Measurements from ENCODE around the gene BOK. TPM values are rescaled to one million over a fixed set of nuclear protein-coding genes. Genes with fewer than 3 reads are reported as not detected.

Gene BOK
- total RNA-seq, 5 donors from 2014 or later (not counting 1 experiment from before 2014, with no cell fraction given): 0.20 to 0.89 (median 0.35) TPM; not detected in 2

GRCh38 chr2:241550616-241551580 lies 7.6 kb upstream of the BOK start:
- H3K4me3 Mint-ChIP-seq: no peak overlapping the region
- CTCF ChIA-PET: no interaction called here
- Histone ChIP-seq H3K9me3 (no peaks in the 10 kb centered on the region), H3K27me3 (replicated peaks in 1 of 2; ENCODE audit: control insufficient read depth in 2 of 2, extremely low read depth in 1 of 2, insufficient read depth in 2 of 2, low read length in 1 of 2) (peaks cover 2 to 79% of the 10 kb centered on the region in 2 experiments), H3K4me3 (ENCODE audit: control insufficient read depth in 1 of 2, extremely low read depth in 1 of 2, low read length in 1 of 2) (no peak overlapping the region), H3K36me3 (ENCODE audit: control insufficient read depth in 2 of 2, extremely low read depth in 1 of 2, insufficient read depth in 1 of 2, low read length in 1 of 2) (no peaks in the 10 kb centered on the region), H3K27ac (ENCODE audit: low read length) (no peak overlapping the region), H3K4me1 (ENCODE audit: control insufficient read depth in 1 of 2, extremely low read depth in 1 of 2, insufficient read depth in 2 of 2, low read length in 2 of 2) (peaks cover 0 to 4% of the 10 kb centered on the region in 2 experiments)
- 60% methylated on average over 8 of the region's 21 CpGs for WGBS (ENCODE audit: insufficient coverage)
- H3K27me3 Mint-ChIP-seq: peaks cover 18 to 46% of the 10 kb centered on the region in 2 donors
- ATAC-seq (replicated peaks in 1 of 4): no peak
- H3K9me3 Mint-ChIP-seq: no peaks in the 10 kb centered on the region
- H3K36me3 Mint-ChIP-seq: no peaks in the 10 kb centered on the region
- peaks cover 4 to 6% (median 4%) of the 10 kb centered on the region in 3 donors for H3K4me1 Mint-ChIP-seq
- DNase-seq: no peak
- H3K27ac Mint-ChIP-seq: no peak overlapping the region
- POLR2A ChIA-PET: no interaction called here

DNA sequence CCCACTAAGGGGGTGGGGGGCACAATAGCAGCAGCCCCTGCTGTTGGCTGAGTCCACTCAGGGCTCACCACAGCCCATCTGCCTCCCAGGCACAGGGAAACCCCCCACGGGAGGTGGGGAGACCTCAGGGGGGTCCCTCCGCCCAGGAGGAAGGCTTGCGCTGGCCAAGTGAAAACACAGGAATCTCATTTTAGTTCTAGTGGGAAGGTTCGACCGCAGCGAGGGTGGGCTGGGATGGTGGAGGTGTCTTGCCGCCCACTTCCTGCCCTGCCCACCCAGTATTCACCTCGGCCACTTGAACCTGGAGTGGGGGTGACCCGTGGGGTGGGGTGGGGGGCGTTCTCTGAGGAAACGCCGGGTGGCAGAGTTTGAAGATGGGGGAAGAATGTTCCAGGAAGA lies 6.9 kb upstream of the BOK start:
- ATAC-seq (replicated peaks in 1 of 4) (no peak), DNase-seq (no peak)
- POLR2A ChIA-PET: no interaction called here
- Mint-ChIP-seq H3K9me3 (peaks cover 0 to under 1% (median under 1%) of the 10 kb centered on the region in 3 donors), H3K27me3 (peaks cover 19 to 48% of the 10 kb centered on the region in 2 donors), H3K36me3 (no peaks in the 10 kb centered on the region), H3K27ac (no peak overlapping the region), H3K4me3 (no peak overlapping the region), H3K4me1 (peaks cover 4 to 6% (median 5%) of the 10 kb centered on the region in 3 donors)
- Histone ChIP-seq H3K4me3 (ENCODE audit: control insufficient read depth in 1 of 2, extremely low read depth in 1 of 2, low read length in 1 of 2) (no peak overlapping the region), H3K9me3 (no peaks in the 10 kb centered on the region), H3K27ac (ENCODE audit: low read length) (no peak overlapping the region), H3K36me3 (ENCODE audit: control insufficient read depth in 2 of 2, extremely low read depth in 1 of 2, insufficient read depth in 1 of 2, low read length in 1 of 2) (no peaks in the 10 kb centered on the region), H3K4me1 (ENCODE audit: control insufficient read depth in 1 of 2, extremely low read depth in 1 of 2, insufficient read depth in 2 of 2, low read length in 2 of 2) (peaks cover 0 to 5% of the 10 kb centered on the region in 2 experiments), H3K27me3 (replicated peaks in 1 of 2; ENCODE audit: control insufficient read depth in 2 of 2, extremely low read depth in 1 of 2, insufficient read depth in 2 of 2, low read length in 1 of 2) (peaks cover 0 to 78% of the 10 kb centered on the region in 2 experiments)
- 51% methylated on average over 6 of the region's 12 CpGs for WGBS (ENCODE audit: insufficient coverage)
- CTCF ChIA-PET: interaction anchor here in 1 of 2 donors (0.5 kb wide), 1 partner anchor 175 kb away, joined by 3 read pairs; no protein-coding TSS in a partner anchor

DNA sequence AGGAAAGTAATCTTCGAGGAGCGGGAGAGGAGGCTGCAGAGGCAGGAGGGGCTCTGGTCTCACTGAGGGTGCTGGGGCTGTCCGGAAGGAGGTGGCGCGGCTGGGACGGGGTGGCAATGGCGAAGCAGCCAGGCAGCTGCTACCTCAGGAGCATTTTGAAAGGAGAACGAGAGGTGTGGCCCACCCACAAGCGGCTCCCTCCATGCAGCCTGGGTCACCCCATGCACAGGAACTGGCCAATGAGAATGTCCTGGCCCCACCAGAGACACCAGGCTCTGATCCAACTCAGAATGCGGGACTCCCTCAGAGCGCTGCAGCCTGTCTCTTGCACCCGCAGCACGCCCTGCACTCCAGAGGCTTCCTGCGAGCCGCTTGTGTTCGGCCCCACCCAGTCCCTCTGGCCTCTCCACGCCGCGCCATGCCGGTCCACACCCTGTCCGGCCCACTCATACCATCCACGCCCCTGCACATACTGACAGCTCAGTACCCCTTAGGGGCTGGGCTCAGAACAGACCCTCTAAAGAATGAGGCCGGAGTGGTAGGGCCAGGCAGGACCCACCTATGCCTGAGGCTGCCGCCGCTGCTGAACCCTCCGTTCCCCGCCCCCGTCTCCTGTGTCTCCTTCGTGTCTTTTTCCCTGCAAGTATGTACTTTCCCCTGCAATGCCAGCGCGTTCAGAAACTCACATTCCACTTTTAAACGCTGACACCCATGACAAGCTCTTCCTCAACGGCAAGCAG lies 6.4 kb upstream of the BOK start:
- ChIA-PET CTCF (interaction anchor here in 1 of 2 donors (0.5 kb wide), 1 partner anchor 175 kb away, joined by 3 read pairs; no protein-coding TSS in a partner anchor), POLR2A (no interaction called here)
- Histone ChIP-seq H3K27ac (ENCODE audit: low read length) (no peak overlapping the region), H3K36me3 (ENCODE audit: control insufficient read depth in 2 of 2, extremely low read depth in 1 of 2, insufficient read depth in 1 of 2, low read length in 1 of 2) (no peaks in the 10 kb centered on the region), H3K27me3 (replicated peaks in 1 of 2; ENCODE audit: control insufficient read depth in 2 of 2, extremely low read depth in 1 of 2, insufficient read depth in 2 of 2, low read length in 1 of 2) (peaks cover 0 to 74% of the 10 kb centered on the region in 2 experiments), H3K4me3 (ENCODE audit: control insufficient read depth in 1 of 2, extremely low read depth in 1 of 2, low read length in 1 of 2) (no peak overlapping the region), H3K9me3 (no peaks in the 10 kb centered on the region), H3K4me1 (ENCODE audit: control insufficient read depth in 1 of 2, extremely low read depth in 1 of 2, insufficient read depth in 2 of 2, low read length in 2 of 2) (peaks cover 0 to 5% of the 10 kb centered on the region in 2 experiments)
- Mint-ChIP-seq H3K27ac (no peak overlapping the region), H3K36me3 (no peaks in the 10 kb centered on the region), H3K9me3 (peaks cover 0 to 6% (median 4%) of the 10 kb centered on the region in 3 donors), H3K4me3 (no peak overlapping the region), H3K27me3 (peaks cover 24 to 50% of the 10 kb centered on the region in 2 donors), H3K4me1 (peaks cover 4 to 6% (median 5%) of the 10 kb centered on the region in 3 donors)
- 84% methylated on average over 33 of the region's 33 CpGs for WGBS (ENCODE audit: insufficient coverage)
- ATAC-seq (replicated peaks in 1 of 4): no peak
- DNase-seq: no peak

- CTCF ChIA-PET: no interaction called here
- 83% methylated on average over 1 of the region's 12 CpGs for WGBS (ENCODE audit: insufficient coverage)
These were observed 5.1 kb upstream of the BOK start for GRCh38 chr2:241553512-241553830.

DNA sequence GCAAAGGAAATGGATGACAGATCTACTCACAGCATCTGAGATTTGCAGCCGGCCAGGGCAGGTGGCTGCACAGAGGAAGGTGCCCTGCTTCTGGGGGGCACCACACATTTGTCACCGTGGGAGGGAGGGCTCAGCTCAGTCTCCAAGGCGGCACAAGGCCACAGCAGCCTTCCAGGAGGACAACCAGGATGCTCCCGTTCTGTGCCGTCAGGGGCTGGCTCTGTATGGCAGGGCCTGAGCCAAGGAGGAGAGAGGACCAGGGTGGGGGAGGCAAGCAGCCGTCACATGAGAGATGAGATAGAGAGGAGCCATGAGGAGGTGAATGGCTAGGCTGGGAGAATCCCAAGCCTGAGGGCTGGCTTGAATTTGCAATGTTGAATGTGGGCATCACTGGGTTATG lies 4.6 kb upstream of the BOK start:
- Mint-ChIP-seq H3K27ac (no peak overlapping the region), H3K36me3 (peaks cover 6% of the 10 kb centered on the region), H3K27me3 (peaks cover 35 to 53% of the 10 kb centered on the region in 2 donors), H3K4me3 (no peak overlapping the region), H3K9me3 (peaks cover 0 to 15% (median 8%) of the 10 kb centered on the region in 3 donors), H3K4me1 (peaks cover 6 to 12% (median 9%) of the 10 kb centered on the region in 3 donors)
- DNase-seq (no peak), ATAC-seq (replicated peaks in 1 of 4) (no peak)
- Histone ChIP-seq H3K9me3 (no peaks in the 10 kb centered on the region), H3K36me3 (ENCODE audit: control insufficient read depth in 2 of 2, extremely low read depth in 1 of 2, insufficient read depth in 1 of 2, low read length in 1 of 2) (no peaks in the 10 kb centered on the region), H3K4me3 (ENCODE audit: control insufficient read depth in 1 of 2, extremely low read depth in 1 of 2, low read length in 1 of 2) (no peak overlapping the region), H3K27ac (ENCODE audit: low read length) (no peak overlapping the region), H3K27me3 (replicated peaks in 1 of 2; ENCODE audit: control insufficient read depth in 2 of 2, extremely low read depth in 1 of 2, insufficient read depth in 2 of 2, low read length in 1 of 2) (peaks cover 0 to 69% of the 10 kb centered on the region in 2 experiments), H3K4me1 (ENCODE audit: control insufficient read depth in 1 of 2, extremely low read depth in 1 of 2, insufficient read depth in 2 of 2, low read length in 2 of 2) (peaks cover 0 to 8% of the 10 kb centered on the region in 2 experiments)
- POLR2A ChIA-PET: no interaction called here
- 80% methylated on average over 4 of the region's 6 CpGs for WGBS (ENCODE audit: insufficient coverage)
- CTCF ChIA-PET: no interaction called here

More at GRCh38 chr2:241553512-241553830, 5.1 kb upstream of the BOK start:
- POLR2A ChIA-PET: no interaction called here
- Histone ChIP-seq H3K27ac (ENCODE audit: low read length) (no peak overlapping the region), H3K4me3 (ENCODE audit: control insufficient read depth in 1 of 2, extremely low read depth in 1 of 2, low read length in 1 of 2) (no peak overlapping the region), H3K9me3 (no peaks in the 10 kb centered on the region), H3K4me1 (ENCODE audit: control insufficient read depth in 1 of 2, extremely low read depth in 1 of 2, insufficient read depth in 2 of 2, low read length in 2 of 2) (peaks cover 0 to 7% of the 10 kb centered on the region in 2 experiments), H3K27me3 (replicated peaks in 1 of 2; ENCODE audit: control insufficient read depth in 2 of 2, extremely low read depth in 1 of 2, insufficient read depth in 2 of 2, low read length in 1 of 2) (peaks cover 0 to 71% of the 10 kb centered on the region in 2 experiments), H3K36me3 (ENCODE audit: control insufficient read depth in 2 of 2, extremely low read depth in 1 of 2, insufficient read depth in 1 of 2, low read length in 1 of 2) (no peaks in the 10 kb centered on the region)
- DNase-seq: no peak
- no peak for ATAC-seq (replicated peaks in 1 of 4)
- Mint-ChIP-seq H3K4me1 (peaks cover 6 to 12% (median 9%) of the 10 kb centered on the region in 3 donors), H3K27ac (no peak overlapping the region), H3K9me3 (peaks cover 0 to 15% (median 8%) of the 10 kb centered on the region in 3 donors), H3K36me3 (peaks cover 6% of the 10 kb centered on the region), H3K4me3 (no peak overlapping the region), H3K27me3 (peaks cover 35 to 56% of the 10 kb centered on the region in 2 donors)

GRCh38 chr2:241554610-241555322 lies 3.8 kb upstream of the BOK start:
- H3K4me1 ChIP-seq (ENCODE audit: control insufficient read depth in 1 of 2, extremely low read depth in 1 of 2, insufficient read depth in 2 of 2, low read length in 2 of 2): peaks cover 0 to 10% of the 10 kb centered on the region in 2 experiments
- ATAC-seq (replicated peaks in 1 of 4) (no peak), DNase-seq (no peak)
- peaks cover 6% of the 10 kb centered on the region for H3K36me3 Mint-ChIP-seq
- H3K4me3 Mint-ChIP-seq: no peak overlapping the region
- WGBS (ENCODE audit: insufficient coverage): 93% methylated on average over 4 of the region's 7 CpGs
- H3K27ac Mint-ChIP-seq: no peak overlapping the region
- H3K27me3 ChIP-seq (replicated peaks in 1 of 2; ENCODE audit: control insufficient read depth in 2 of 2, extremely low read depth in 1 of 2, insufficient read depth in 2 of 2, low read length in 1 of 2): peaks cover 0 to 63% of the 10 kb centered on the region in 2 experiments
- H3K9me3 ChIP-seq: no peaks in the 10 kb centered on the region
- POLR2A ChIA-PET: no interaction called here
- H3K36me3 ChIP-seq (ENCODE audit: control insufficient read depth in 2 of 2, extremely low read depth in 1 of 2, insufficient read depth in 1 of 2, low read length in 1 of 2): no peaks in the 10 kb centered on the region
- peaks cover 6 to 13% (median 9%) of the 10 kb centered on the region in 3 donors for H3K4me1 Mint-ChIP-seq
- CTCF ChIA-PET: no interaction called here
- H3K27ac ChIP-seq (ENCODE audit: low read length): no peak overlapping the region
- peaks cover 32 to 46% of the 10 kb centered on the region in 2 donors for H3K27me3 Mint-ChIP-seq
- no peak overlapping the region for H3K4me3 ChIP-seq (ENCODE audit: control insufficient read depth in 1 of 2, extremely low read depth in 1 of 2, low read length in 1 of 2)
- H3K9me3 Mint-ChIP-seq: peaks cover 0 to 15% (median 8%) of the 10 kb centered on the region in 3 donors
